Liver (tissue), 9 donors: ENCODE measurements around the gene WHRN. TPM values are rescaled to one million over a fixed set of nuclear protein-coding genes. Genes with fewer than 3 reads are reported as not detected.

ENCODE experiments used
- DNase-seq: peaks from one replicate; pipeline ENCODE4 v3.0.0-alpha.2; 2017; ENCODE audit warnings: low spot score
- H3K27ac ChIP-seq, 2 donors: one replicate each; pipeline ENCODE4 v1.7.0; 2013; ENCODE audit warnings: inconsistent platforms in 2 of 2, low read length in 2 of 2, control low read depth in 1 of 2, low read depth in 1 of 2, mild to moderate bottlenecking in 1 of 2
- H3K27me3 ChIP-seq, 4 donors: one replicate each; pipeline versions ENCODE4 v1.6.1 to v1.7.0; 2013; ENCODE audit warnings: low read length in 3 of 4, inconsistent platforms in 1 of 4, mild to moderate bottlenecking in 1 of 4, moderate library complexity in 1 of 4; ENCODE audit not compliant: control insufficient read depth in 4 of 4, insufficient read depth in 4 of 4
- H3K36me3 ChIP-seq, 4 donors: one replicate each; pipeline versions ENCODE4 v1.6.1 to v1.7.0; 2013; ENCODE audit warnings: low read length in 3 of 4, mild to moderate bottlenecking in 3 of 4, low read depth in 1 of 4, moderate library complexity in 1 of 4; ENCODE audit not compliant: control insufficient read depth in 4 of 4, insufficient read depth in 3 of 4
- H3K4me1 ChIP-seq, 4 donors: one replicate each; pipeline versions ENCODE4 v1.6.1 to v1.7.0; 2013; ENCODE audit warnings: low read length in 3 of 4, mild to moderate bottlenecking in 3 of 4, moderate library complexity in 1 of 4; ENCODE audit not compliant: control insufficient read depth in 4 of 4, insufficient read depth in 4 of 4
- H3K4me3 ChIP-seq, 3 donors: one replicate each; pipeline versions ENCODE4 v1.6.1 to v1.7.0; 2013; ENCODE audit warnings: low read length in 3 of 3, control low read depth in 1 of 3, low read depth in 1 of 3, mild to moderate bottlenecking in 1 of 3
- H3K9ac ChIP-seq, 2 donors: one replicate each; pipeline ENCODE4 v1.7.0; 2013; ENCODE audit warnings: low read length in 2 of 2, mild to moderate bottlenecking in 2 of 2, moderate library complexity in 2 of 2, control low read depth in 1 of 2, low read depth in 1 of 2
- H3K9me3 ChIP-seq, 4 donors: one replicate each; pipeline versions ENCODE4 v1.6.1 to v1.7.0; 2013; ENCODE audit warnings: low read length in 3 of 4; ENCODE audit not compliant: control insufficient read depth in 4 of 4
- ATF3 ChIP-seq: IDR thresholded peaks from 2 replicates; pipeline ENCODE4 v1.6.1; 2016; ENCODE audit warnings: antibody characterized with exemption
- EGR1 ChIP-seq, 2 donors: IDR thresholded peaks; 2 replicates each; pipeline ENCODE4 v1.6.1; 2016 to 2018; ENCODE audit warnings: antibody characterized with exemption in 2 of 2, low read depth in 2 of 2
- FOXA2 ChIP-seq: IDR thresholded peaks from 2 replicates; pipeline ENCODE4 v1.6.1; 2016; ENCODE audit warnings: antibody characterized with exemption
- GABPA ChIP-seq, 2 donors: IDR thresholded peaks in 1 of 2; conservative IDR thresholded peaks in 1 of 2; 2 replicates each; pipeline ENCODE4 v1.6.1; 2016; ENCODE audit warnings: antibody characterized with exemption in 2 of 2, mild to moderate bottlenecking in 1 of 2, moderate library complexity in 1 of 2
- HNF4A ChIP-seq, 2 donors: conservative IDR thresholded peaks; 2 replicates each; pipeline ENCODE4 v1.6.1; 2016; ENCODE audit warnings: antibody characterized with exemption in 2 of 2, mild to moderate bottlenecking in 2 of 2
- HNF4G ChIP-seq: IDR thresholded peaks from 2 replicates; pipeline ENCODE4 v1.6.1; 2016; ENCODE audit warnings: antibody characterized with exemption
- JUND ChIP-seq, 2 donors: IDR thresholded peaks; 2 replicates each; pipeline ENCODE4 v1.6.1; 2016; ENCODE audit warnings: antibody characterized with exemption in 2 of 2
- MAX ChIP-seq: IDR thresholded peaks from 2 replicates; pipeline ENCODE4 v1.6.1; 2016; ENCODE audit warnings: antibody characterized with exemption
- NR2F2 ChIP-seq: IDR thresholded peaks from 2 replicates; pipeline ENCODE4 v1.6.1; 2016; ENCODE audit warnings: antibody characterized with exemption
- REST ChIP-seq: IDR thresholded peaks from 2 replicates; pipeline ENCODE4 v1.6.1; 2016; ENCODE audit warnings: antibody characterized with exemption, mild to moderate bottlenecking
- RXRA ChIP-seq, 2 donors: IDR thresholded peaks; 2 replicates each; pipeline ENCODE4 v1.6.1; 2017 to 2018; ENCODE audit warnings: antibody characterized with exemption in 2 of 2, mild to moderate bottlenecking in 1 of 2
- SP1 ChIP-seq: IDR thresholded peaks from 2 replicates; pipeline ENCODE4 v1.6.1; 2018; ENCODE audit warnings: antibody characterized with exemption, mild to moderate bottlenecking
- TAF1 ChIP-seq: conservative IDR thresholded peaks from 2 replicates; pipeline ENCODE4 v1.6.1; 2016; ENCODE audit warnings: antibody characterized with exemption, mild to moderate bottlenecking
- YY1 ChIP-seq: IDR thresholded peaks from 2 replicates; pipeline ENCODE4 v1.6.1; 2016; ENCODE audit warnings: antibody characterized with exemption, mild to moderate bottlenecking
- WGBS: extraction: QIAGEN DNeasy Blood & Tissue Kit; methylation state at CpG from one replicate; pipeline ENCODE4 v1.1.7; 2013; 5-methylcytosine and 5-hydroxymethylcytosine counted together
- polyA plus RNA-seq, 2 donors: library from polyadenylated mRNA; stranded (reverse) in 1 of 2; unstranded in 1 of 2; fragments of 200-250 nt in 1 of 2; fragments of >200 nt in 1 of 2; fragmentation: Nextera tagmentation in 1 of 2; extraction: Ambion mirVana in 1 of 2; gene quantifications; one replicate each; pipeline versions ENCODE4 v1.2.1 to v1.2.3, GENCODE V29; 2013 to 2015
- total RNA-seq, 2 donors: library from RNA; depleted of rRNA; stranded (reverse); fragments of >200 nt; gene quantifications; one replicate each; pipeline ENCODE4 v1.2.3, GENCODE V29; 2014
- donor health status: healthy.
- donor health status: healthy.
- donor health status: healthy.
- donor health status: healthy.
- donor health status: healthy.

The WHRN gene
- total and polyA plus RNA-seq, 4 donors, result 0.42 to 1.9 (median 0.88) TPM

DNA sequence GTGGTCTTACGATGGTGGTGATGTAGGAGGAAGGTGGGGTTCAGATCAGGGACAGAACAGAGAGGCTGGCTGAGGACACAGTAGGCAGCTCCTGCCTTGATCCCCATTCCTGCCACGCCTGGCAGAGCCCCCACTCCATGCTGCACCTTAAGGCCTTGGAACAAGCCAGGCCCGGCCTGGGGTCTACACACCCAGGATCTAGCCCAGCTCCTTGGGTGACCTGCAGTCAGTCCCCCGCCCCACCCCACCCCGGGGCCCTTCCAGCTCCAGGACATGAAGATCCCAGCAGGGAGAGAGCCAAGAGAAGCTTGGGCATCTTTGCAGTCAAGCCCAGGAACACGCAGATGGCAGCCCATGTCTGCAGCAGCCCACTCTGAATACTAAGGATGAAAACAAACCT lies 34.7 kb downstream of the WHRN start:
- H3K27ac ChIP-seq, result no peak overlapping the region
- WGBS, result 93% methylated on average over 6 of the region's 6 CpGs
- TF ChIP-seq FOXA2 (no peak), GABPA (IDR thresholded peaks at IDR 0.05 in 1 of 2, conservative IDR thresholded peaks at IDR 0.05 in 1 of 2) (no peak), HNF4G (no peak), ATF3 (no peak), REST (no peak), TAF1 (no peak), HNF4A (conservative IDR thresholded peaks at IDR 0.05) (no peak), YY1 (no peak), SP1 (no peak), RXRA (IDR thresholded peaks at IDR 0.05) (no peak), EGR1 (IDR thresholded peaks at IDR 0.05; ENCODE audit: low read depth in 2 of 2) (no peak), JUND (IDR thresholded peaks at IDR 0.05) (no peak), MAX (no peak), NR2F2 (no peak)

GRCh38 chr9:114470121-114470520 lies 35.2 kb downstream of the WHRN start:
- H3K36me3 ChIP-seq, result no peaks in the 10 kb centered on the region
- 96% methylated on average over 6 of the region's 6 CpGs for WGBS
- H3K9me3 ChIP-seq, result no peaks in the 10 kb centered on the region
- peaks cover 0 to 5% (median 2%) of the 10 kb centered on the region in 4 donors for H3K4me1 ChIP-seq
- H3K27ac ChIP-seq, result no peak overlapping the region
- no peak for DNase-seq
- H3K27me3 ChIP-seq, result no peaks in the 10 kb centered on the region
- TF ChIP-seq FOXA2 (no peak), MAX (no peak), REST (no peak), HNF4A (conservative IDR thresholded peaks at IDR 0.05) (no peak), GABPA (IDR thresholded peaks at IDR 0.05 in 1 of 2, conservative IDR thresholded peaks at IDR 0.05 in 1 of 2) (no peak), NR2F2 (no peak)
- H3K4me3 ChIP-seq, result no peak overlapping the region
- no peak overlapping the region for H3K9ac ChIP-seq

More for the DNA sequence above, 34.7 kb downstream of the WHRN start:
- no peak for DNase-seq
- Histone ChIP-seq H3K4me1 (peaks cover 0 to 5% (median 2%) of the 10 kb centered on the region in 4 donors), H3K36me3 (no peaks in the 10 kb centered on the region), H3K27me3 (no peaks in the 10 kb centered on the region), H3K4me3 (no peak overlapping the region), H3K9me3 (no peaks in the 10 kb centered on the region), H3K9ac (no peak overlapping the region)
